KBM-7 (cell line): ENCODE measurements around the gene CAPZB.

Experiments
- DNase-seq: peaks from one replicate; pipeline ENCODE4 v3.0.0-alpha.2; 2015
- in situ Hi-C: fragments of 300-500 bp; cut with MboI; formaldehyde crosslinking; loops from 2 replicates; pipeline ENCODE4 v1.14.3; 2020; ENCODE audit warnings: low sequenced_read_pairs, low pct_unique_long_range_greater_than_20kb, mixed read lengths

The CAPZB gene

GRCh38 chr1:19455353-19455752 lies 30.0 kb downstream of the CAPZB start:
- no peak for DNase-seq
- in situ Hi-C loops: no loop called here

GRCh38 chr1:19454265-19455146 lies 30.8 kb downstream of the CAPZB start:
- DNase-seq: peak; percentile 70
- in situ Hi-C loops: no loop called here

GRCh38 chr1:19453741-19454201 lies 31.6 kb downstream of the CAPZB start:
- DNase-seq: no peak
- in situ Hi-C loops: no loop called here

- in situ Hi-C loops: no loop called here
- DNase-seq: no peak
Observed at GRCh38 chr1:19452221-19452663, 33.1 kb downstream of the CAPZB start.

GRCh38 chr1:19450811-19451515 lies 34.4 kb downstream of the CAPZB start:
- no peak for DNase-seq
- in situ Hi-C loops: no loop called here

- no peak for DNase-seq
- in situ Hi-C loops: no loop called here
Observed at GRCh38 chr1:19449454-19450228, 35.7 kb downstream of the CAPZB start.

- DNase-seq: peak; percentile 42
- in situ Hi-C loops: no loop called here
Observed at GRCh38 chr1:19448491-19449439, 36.6 kb downstream of the CAPZB start.

GRCh38 chr1:19447550-19447949 lies 37.8 kb downstream of the CAPZB start:
- DNase-seq: no peak
- in situ Hi-C loops: no loop called here

GRCh38 chr1:19445417-19446342 lies 39.7 kb downstream of the CAPZB start:
- peak; percentile 34 for DNase-seq
- in situ Hi-C loops: no loop called here

- in situ Hi-C loops: no loop called here
- DNase-seq: no peak
Observed at GRCh38 chr1:19444296-19445021, 40.9 kb downstream of the CAPZB start.

- in situ Hi-C loops: no loop called here
- no peak for DNase-seq
Observed at GRCh38 chr1:19443326-19443725, 42.0 kb downstream of the CAPZB start.

GRCh38 chr1:19442154-19443096 lies 42.9 kb downstream of the CAPZB start:
- in situ Hi-C loops: no loop called here
- no peak for DNase-seq

GRCh38 chr1:19441048-19441780 lies 44.1 kb downstream of the CAPZB start:
- no peak for DNase-seq
- in situ Hi-C loops: no loop called here

- in situ Hi-C loops: no loop called here
- DNase-seq: peak; percentile 43
Observed at GRCh38 chr1:19439464-19440171, 45.7 kb downstream of the CAPZB start.
